Smooth muscle cell of the coronary artery (primary cell): Measurements from ENCODE around the gene ZNF684. TPM values are rescaled to one million over a fixed set of nuclear protein-coding genes. Genes with fewer than 3 reads are reported as not detected.

Experiments
- total RNA-seq: library from RNA; depleted of rRNA; stranded (reverse); fragments of >200 nt; gene quantifications from 2 replicates; pipeline ENCODE4 v1.2.3, GENCODE V29; 2014; ENCODE audit warnings: low replicate concordance

The ZNF684 gene
- 2.9 and 3.6 TPM in 2 replicates for total RNA-seq

GRCh38 chr1:40531381-40532061 is at the start of gene ZNF684:
ZNF684 (plus strand) TSS chr1:40531637; CDS start chr1:40533167, 1,530 bp downstream.

GRCh38 chr1:40508375-40509341 is 22.8 kb upstream of the ZNF684 start, which contains the start of gene EXO5:
EXO5 (plus strand) TSS chr1:40508767; CDS start chr1:40514545, 5,778 bp downstream.

Other genes starting within 250 kb of the ZNF684 start
- 0.59 and 1.3 TPM in 2 replicates for gene COL9A2, start 214.4 kb upstream of the ZNF684 start, total RNA-seq
- 5.7 and 8.6 TPM in 2 replicates for gene SMAP2, start 157.9 kb upstream of the ZNF684 start, total RNA-seq
- 1.1 and 7.2 TPM in 2 replicates for gene ZFP69B, start 81.2 kb upstream of the ZNF684 start, total RNA-seq
- gene ZFP69, start 54.3 kb upstream of the ZNF684 start, total RNA-seq: 1.4 and 2.7 TPM in 2 replicates
- 6.2 and 9.4 TPM in 2 replicates for gene EXO5, start 22.9 kb upstream of the ZNF684 start, total RNA-seq
- 0.23 and 1.1 TPM in 2 replicates for gene RIMS3, start 134.0 kb downstream of the ZNF684 start, total RNA-seq
- gene NFYC, start 160.1 kb downstream of the ZNF684 start, total RNA-seq: 19.1 and 45.6 TPM in 2 replicates